OCI-LY1 (cell line): ENCODE measurements around the gene DXO.
A peak's percentile ranks its signal among the peaks of the same experiment; 100 is the strongest.
"Not testable (repeated sequence)": the region's sequence is repeated elsewhere in the genome, so short reads cannot be mapped to it uniquely, and the experiment has no call there.

Source experiments
- H2AFZ ChIP-seq: fragments of 200-600 bp; sonication (generic), shearing (Covaris generic); 2 replicates; pipeline ENCODE4 v1.6.0; 2014; ENCODE audit warnings: antibody characterized with exemption, mild to moderate bottlenecking, low read length
- H3F3A ChIP-seq: fragments of 200-600 bp; sonication (generic), shearing (Covaris generic); 2 replicates; pipeline ENCODE4 v1.6.0; 2014; ENCODE audit warnings: mild to moderate bottlenecking, antibody characterized with exemption, low read length, moderate library complexity; ENCODE audit not compliant: insufficient read depth
- H3K27ac ChIP-seq: fragments of 200-600 bp; sonication (generic); 2 replicates; pipeline ENCODE4 v1.5.1; 2014; ENCODE audit warnings: low read length, mixed run types, mild to moderate bottlenecking, low read depth; ENCODE audit not compliant: poor library complexity, severe bottlenecking
- H3K27me3 ChIP-seq: fragments of 200-600 bp; sonication (generic); 2 replicates; pipeline ENCODE4 v1.6.0; 2014; ENCODE audit warnings: antibody characterized with exemption, mild to moderate bottlenecking, low read length, moderate library complexity; ENCODE audit not compliant: insufficient read depth
- H3K36me3 ChIP-seq: fragments of 200-600 bp; sonication (generic); 2 replicates; pipeline ENCODE4 v1.6.1; 2014; ENCODE audit warnings: mild to moderate bottlenecking, antibody characterized with exemption, low read length, moderate library complexity, mixed read lengths; ENCODE audit not compliant: insufficient read depth
- H3K4me1 ChIP-seq: fragments of 200-600 bp; sonication (generic); 2 replicates; pipeline ENCODE4 v1.5.1; 2014; ENCODE audit warnings: mild to moderate bottlenecking, low read length, moderate library complexity; ENCODE audit not compliant: insufficient read depth, severe bottlenecking
- H3K4me2 ChIP-seq: fragments of 200-600 bp; sonication (generic), shearing (Covaris generic); 2 replicates; pipeline ENCODE4 v1.6.1; 2014; ENCODE audit warnings: low read length
- H3K4me3 ChIP-seq: fragments of 200-600 bp; sonication (generic); 2 replicates; pipeline ENCODE4 v1.5.1; 2014; ENCODE audit warnings: low read length, low read depth, mild to moderate bottlenecking, mixed read lengths; ENCODE audit not compliant: poor library complexity, severe bottlenecking
- H3K79me2 ChIP-seq: fragments of 200-600 bp; shearing (Covaris generic); 2 replicates; pipeline ENCODE4 v1.6.1; 2016; ENCODE audit warnings: mixed run types, low read length, mixed read lengths; ENCODE audit not compliant: insufficient read depth
- H3K9ac ChIP-seq: fragments of 200-600 bp; sonication (generic), shearing (Covaris generic); 2 replicates; pipeline ENCODE4 v1.6.1; 2014; ENCODE audit warnings: mild to moderate bottlenecking, low read length, mixed read lengths
- H3K9me2 ChIP-seq: fragments of 200-600 bp; sonication (generic), shearing (Covaris generic); 2 replicates; pipeline ENCODE4 v1.6.1; 2014; ENCODE audit warnings: low read depth, mild to moderate bottlenecking, low read length, mixed read lengths
- H3K9me3 ChIP-seq: fragments of 200-600 bp; shearing (Covaris generic); 2 replicates; pipeline ENCODE4 v1.6.1; 2014; ENCODE audit warnings: low read length, mixed read lengths
- H4K20me1 ChIP-seq: fragments of 200-600 bp; sonication (generic), shearing (Covaris generic); 2 replicates; pipeline ENCODE4 v1.6.0; 2016; ENCODE audit warnings: mild to moderate bottlenecking, low read length; ENCODE audit not compliant: insufficient read depth
- CTCF ChIP-seq: fragments of 200-600 bp; sonication (generic), shearing (Covaris generic); IDR thresholded peaks from 2 replicates; pipeline ENCODE4 v1.5.1; 2017; ENCODE audit warnings: mild to moderate bottlenecking, antibody characterized with exemption, low read length, moderate library complexity, mixed read lengths
- EZH2 ChIP-seq: fragments of 200-600 bp; sonication (generic), shearing (Covaris generic); IDR thresholded peaks from 2 replicates; pipeline ENCODE4 v1.8.0; 2017; ENCODE audit warnings: borderline replicate concordance, mixed run types, mild to moderate bottlenecking, antibody characterized with exemption, low read length, moderate library complexity, mixed read lengths

The DXO gene

GRCh38 chr6:31971993-31972708 lies at the start of gene DXO:
Gene DXO (minus strand): TSS chr6:31972138. CDS start chr6:31971675, 463 bp downstream.
- H3K4me1 ChIP-seq = peaks cover 34% of the 10 kb centered on the region
- no peaks in the 10 kb centered on the region for H4K20me1 ChIP-seq
- H3K27me3 ChIP-seq = no peaks in the 10 kb centered on the region
- H3K4me3 ChIP-seq = peak within 1 kb of the TSS; percentile 82
- peak within 1 kb of the TSS; percentile 98 for H3K4me2 ChIP-seq
- H3K36me3 ChIP-seq = peaks cover 35% of the 10 kb centered on the region
- H3K79me2 ChIP-seq = no peaks in the 10 kb centered on the region
- H3K9me2 ChIP-seq = no peaks in the 10 kb centered on the region
- H3F3A ChIP-seq = 0 out of 2 replicates have a peak, but pooled peaks cover 5% of the 10 kb centered on the region
- TF ChIP-seq CTCF = no peak
- TF ChIP-seq EZH2 = no peak
- H3K9me3 ChIP-seq = no peaks in the 10 kb centered on the region
- H2AFZ ChIP-seq = 0 out of 2 replicates have a peak within 1 kb of the TSS, but pooled peaks have one; percentile 29
- peak within 1 kb of the TSS; percentile 87 for H3K9ac ChIP-seq
- peak within 1 kb of the TSS; percentile 63 for H3K27ac ChIP-seq

- H3F3A ChIP-seq, H3K4me2 ChIP-seq, H3K27me3 ChIP-seq, H3K36me3 ChIP-seq, H3K9ac ChIP-seq, H3K9me2 ChIP-seq, H3K4me1 ChIP-seq, H3K4me3 ChIP-seq, H3K9me3 ChIP-seq, H3K27ac ChIP-seq, H3K79me2 ChIP-seq, H4K20me1 ChIP-seq, H2AFZ ChIP-seq: not testable (repeated sequence)
Measured at GRCh38 chr6:32014547-32014946, 42.6 kb upstream of the DXO start, which contains the start of gene C4B. Gene C4B (plus strand): TSS chr6:32014795. CDS start chr6:32014846, 51 bp downstream.

- H3K4me1 ChIP-seq, H3K9me2 ChIP-seq, H3K9ac ChIP-seq, H3K9me3 ChIP-seq, H3K27ac ChIP-seq, H2AFZ ChIP-seq, H3K27me3 ChIP-seq, H3K4me2 ChIP-seq, H4K20me1 ChIP-seq, H3K79me2 ChIP-seq, H3F3A ChIP-seq, H3K36me3 ChIP-seq, H3K4me3 ChIP-seq: not testable (repeated sequence)
Measured at GRCh38 chr6:32013738-32014137, 41.8 kb upstream of the DXO start.

- not testable (repeated sequence) for H3K9me3 ChIP-seq, H3K4me1 ChIP-seq, H3K9ac ChIP-seq, H3K4me2 ChIP-seq, H2AFZ ChIP-seq, H3K36me3 ChIP-seq, H3F3A ChIP-seq, H3K4me3 ChIP-seq, H3K9me2 ChIP-seq, H3K27me3 ChIP-seq, H3K27ac ChIP-seq, H3K79me2 ChIP-seq, H4K20me1 ChIP-seq
Measured at GRCh38 chr6:32012941-32013617, 41.1 kb upstream of the DXO start.

GRCh38 chr6:32010856-32011530 lies 39.1 kb upstream of the DXO start:
- H3K27ac ChIP-seq, H3K9me3 ChIP-seq, H3K4me2 ChIP-seq, H3K4me3 ChIP-seq, H3K4me1 ChIP-seq, H3K9me2 ChIP-seq, H3K27me3 ChIP-seq, H3K9ac ChIP-seq, H2AFZ ChIP-seq, H4K20me1 ChIP-seq, H3K79me2 ChIP-seq, H3F3A ChIP-seq, H3K36me3 ChIP-seq: not testable (repeated sequence)

- H3K36me3 ChIP-seq, H3K4me1 ChIP-seq, H3K27ac ChIP-seq, H3K4me3 ChIP-seq, H3K9ac ChIP-seq, H2AFZ ChIP-seq, H3F3A ChIP-seq, H3K4me2 ChIP-seq, H3K27me3 ChIP-seq, H4K20me1 ChIP-seq, H3K79me2 ChIP-seq, H3K9me3 ChIP-seq, H3K9me2 ChIP-seq: not testable (repeated sequence)
Measured at GRCh38 chr6:32009537-32009936, 37.6 kb upstream of the DXO start.
